ENCODE results near the gene NDUFB11. TPM values are rescaled to one million over a fixed set of nuclear protein-coding genes. Genes with fewer than 3 reads are reported as not detected.

NDUFB11 gene
- total and polyA plus RNA-seq, 9 of the 15 experiments (the other 6 are each of a cell fraction or from before 2014, with no cell fraction given) = 20.9 to 269 (median 86.8) TPM

- TF ChIP-seq PRDM10 (IDR thresholded peaks at IDR 0.05; ENCODE audit: partially characterized antibody) = peak; percentile 99
- TF ChIP-seq ZNF398 (CRISPR knock-in tag; IDR thresholded peaks at IDR 0.05) = no peak
- TF ChIP-seq ATF4 (CRISPR knock-in tag; IDR thresholded peaks at IDR 0.05) = no peak
- no peak for TF ChIP-seq HDAC2 (IDR thresholded peaks at IDR 0.05)
- TF ChIP-seq FOXA3 (CRISPR knock-in tag; conservative IDR thresholded peaks at IDR 0.05 in 1 of 2, IDR thresholded peaks at IDR 0.05 in 1 of 2) = no peak
- no peak for TF ChIP-seq ZBTB43 (CRISPR knock-in tag; IDR thresholded peaks at IDR 0.05)
- TF ChIP-seq RFX7 (CRISPR knock-in tag; IDR thresholded peaks at IDR 0.05) = no peak
- no peak for TF ChIP-seq KAT8 (IDR thresholded peaks at IDR 0.05; ENCODE audit: low read depth)
- peak; percentile 98 for TF ChIP-seq ATF7 (IDR thresholded peaks at IDR 0.05)
- TF ChIP-seq RUNX1 (IDR thresholded peaks at IDR 0.05; ENCODE audit: low read depth) = no peak
- no peak for TF ChIP-seq ZNF280A (IDR thresholded peaks at IDR 0.05; ENCODE audit: low read depth, partially characterized antibody)
- no peak for TF ChIP-seq USF2 (CRISPR knock-in tag; IDR thresholded peaks at IDR 0.05)
- TF ChIP-seq SRSF3 (IDR thresholded peaks at IDR 0.05; ENCODE audit: insufficient read depth, low read length) = no peak
- TF ChIP-seq TBL1XR1 (IDR thresholded peaks at IDR 0.05; ENCODE audit: low read length in 2 of 2) = no peak
- no peak for TF ChIP-seq GATA2 (CRISPR knock-in tag; IDR thresholded peaks at IDR 0.05)
Measured at GRCh38 chrX:47190445-47191269, 46.2 kb upstream of the NDUFB11 start (continued).
